CD4-positive, alpha-beta T cell treated with Interleukin-12 subunit alpha and Interleukin-12 subunit beta, for 1 hour (primary cell): ENCODE data around the gene MAP2.

Experiments
- DNase-seq: peaks from one replicate; pipeline ENCODE4 v3.0.0-alpha.2; 2020

Gene MAP2

DNA sequence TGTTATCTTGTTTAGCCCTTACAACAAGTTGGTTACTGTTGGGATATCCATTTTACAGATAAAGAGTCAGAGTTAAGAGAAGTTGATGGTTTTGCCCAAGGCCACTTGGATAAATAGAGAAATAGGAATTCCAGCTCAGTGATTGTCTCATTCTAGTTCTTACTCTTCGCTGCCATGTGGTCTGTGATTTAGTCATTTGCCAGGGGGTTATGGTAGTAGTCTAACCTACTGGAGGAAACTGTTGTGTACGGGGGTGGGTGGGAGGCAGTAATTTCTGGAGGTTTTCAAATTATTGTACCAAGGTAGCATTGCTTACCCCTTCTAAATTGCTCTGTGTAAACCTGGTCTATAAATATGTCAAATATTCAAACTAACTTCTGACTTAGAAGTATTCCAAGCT is 110.4 kb downstream of the MAP2 start:
- DNase-seq = no peak

DNA sequence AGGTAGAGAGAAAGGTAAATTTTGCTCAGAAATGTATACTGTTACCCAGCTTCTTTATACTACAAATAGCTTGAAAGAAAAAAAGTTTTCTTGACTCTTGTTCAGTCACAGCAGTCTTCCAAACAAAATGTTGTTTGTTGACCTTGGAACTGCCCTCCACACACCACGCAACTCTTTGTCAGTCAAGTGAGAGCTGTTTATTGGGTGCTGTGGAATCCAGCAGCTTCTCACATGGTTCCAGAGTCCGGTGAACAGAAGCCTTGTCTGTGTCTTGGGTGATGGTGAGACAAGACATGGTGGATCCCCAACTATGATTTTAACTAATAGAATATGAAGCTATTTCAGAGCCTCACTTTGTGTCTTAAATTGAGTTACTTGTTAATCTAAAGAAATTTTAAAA is 112.5 kb downstream of the MAP2 start:
- no peak for DNase-seq

DNA sequence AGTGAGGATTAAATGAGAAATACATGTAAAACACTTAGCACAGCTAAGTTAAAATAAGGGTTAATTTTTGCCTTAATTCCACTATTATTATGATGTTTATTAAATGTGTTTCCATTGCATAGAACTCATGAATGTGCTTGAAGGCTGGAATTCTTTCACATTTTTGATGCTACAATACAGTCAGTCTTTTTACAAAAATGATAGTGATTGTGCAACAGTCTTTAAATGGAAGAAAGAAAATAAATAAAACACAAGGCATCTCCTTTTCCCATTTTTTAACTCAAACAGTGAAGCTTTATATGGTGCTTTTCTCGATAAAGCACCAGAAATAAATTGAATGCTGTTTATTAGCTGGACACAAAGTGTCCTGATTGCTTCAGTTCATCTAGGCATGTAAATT is 123.9 kb downstream of the MAP2 start:
- DNase-seq = no peak

DNA sequence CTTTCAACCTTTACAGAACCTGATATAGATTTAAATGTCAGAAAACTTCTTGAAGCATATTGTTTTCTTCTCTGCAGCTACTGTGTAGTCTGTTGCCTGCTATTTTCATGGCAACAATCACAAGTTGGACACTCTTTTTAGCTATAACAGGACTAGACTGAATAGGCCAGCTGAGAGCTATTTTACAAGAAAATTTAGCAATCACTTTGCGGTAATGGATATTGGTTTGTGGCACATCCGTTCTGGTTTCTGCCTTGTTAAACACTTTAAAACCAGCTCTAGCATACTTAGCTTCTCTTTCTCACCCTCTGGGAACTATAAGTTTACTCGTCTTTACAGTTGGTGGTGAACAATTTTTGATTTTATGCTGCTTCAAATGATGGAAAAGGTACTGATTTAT is 125.7 kb downstream of the MAP2 start:
- DNase-seq = no peak

DNA sequence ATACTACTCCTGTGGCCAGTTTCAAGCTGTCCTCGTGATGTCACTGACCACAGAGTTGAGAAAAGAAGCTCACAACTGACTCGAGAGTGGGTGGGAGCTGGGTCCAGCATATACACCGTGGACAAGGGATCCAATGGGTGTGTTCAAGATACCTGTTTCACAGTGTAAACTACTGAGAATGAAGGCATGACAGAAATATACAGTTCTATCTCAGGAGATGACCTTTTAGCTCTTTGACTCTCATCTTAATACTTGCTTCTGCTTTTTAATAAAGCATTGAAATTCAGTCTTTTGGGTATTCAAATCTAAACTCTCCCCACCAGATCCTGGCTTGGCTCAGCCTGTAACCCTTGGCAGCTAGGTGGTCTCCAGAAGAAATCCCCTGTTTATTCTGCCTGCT is 130.1 kb downstream of the MAP2 start:
- no peak for DNase-seq

DNA sequence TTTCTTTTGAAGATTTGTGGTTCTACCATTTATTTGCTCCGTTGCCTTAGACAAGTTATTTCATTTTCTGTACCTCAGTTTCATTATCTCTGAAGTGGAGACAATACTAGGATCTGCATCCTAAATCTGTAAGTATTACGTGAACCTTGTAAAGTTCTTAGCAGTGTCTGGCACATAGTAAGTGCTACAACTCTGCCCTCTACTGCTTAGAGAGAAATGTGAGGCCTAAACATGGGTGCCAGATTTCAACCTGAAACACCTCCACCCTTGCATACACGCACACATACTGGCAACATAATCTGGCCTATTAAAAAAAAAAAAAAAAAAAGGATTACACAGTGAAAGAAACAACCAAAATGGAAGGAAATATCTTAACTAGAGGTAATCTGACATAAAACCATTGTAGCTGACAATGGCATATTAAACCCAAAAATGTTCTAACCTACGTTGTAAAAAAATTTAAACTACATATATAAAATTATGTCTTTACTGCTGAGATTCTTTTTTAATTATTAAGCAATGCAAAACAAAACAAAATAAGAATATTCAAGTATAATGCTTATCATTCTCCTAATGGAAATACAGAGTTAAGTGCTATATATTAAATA is 132.6 kb downstream of the MAP2 start:
- DNase-seq = no peak

DNA sequence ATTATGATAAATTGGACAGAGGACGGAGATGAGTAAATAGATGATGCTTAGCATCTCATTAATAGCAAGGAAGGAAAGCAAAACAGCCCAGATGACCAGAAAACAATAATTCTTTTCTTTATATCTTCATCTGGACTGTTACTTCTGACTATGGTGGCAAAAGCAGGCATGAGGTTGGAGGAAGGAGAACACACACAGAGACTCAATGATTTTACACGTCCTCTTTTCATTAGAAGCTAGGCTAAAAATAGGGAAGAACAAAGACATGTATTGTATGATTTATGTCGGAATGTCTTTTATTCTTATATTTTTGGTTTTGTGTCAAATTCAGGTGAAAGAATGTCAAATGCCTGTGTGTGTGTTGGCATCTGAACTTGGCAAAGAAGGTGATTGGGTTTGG is 137.1 kb downstream of the MAP2 start:
- DNase-seq = no peak

DNA sequence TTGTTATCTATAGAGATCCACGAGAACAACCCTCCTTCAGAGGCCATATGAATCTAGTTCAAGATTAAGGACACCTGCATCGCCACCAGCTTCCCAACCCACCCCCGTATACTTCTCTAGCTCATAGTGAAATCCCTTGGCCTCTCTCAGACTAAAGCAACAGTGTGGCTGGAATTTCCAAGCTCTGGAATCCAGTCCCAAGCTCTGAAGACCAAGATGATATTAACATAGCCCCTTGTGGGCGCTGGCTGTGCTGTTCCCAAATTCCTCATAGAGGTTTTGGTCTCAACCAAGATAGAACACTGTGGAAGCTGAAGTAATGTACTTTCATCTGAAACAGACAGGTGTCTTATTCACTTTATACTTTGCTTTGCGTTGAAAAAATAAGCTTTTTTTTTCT is 139.6 kb downstream of the MAP2 start:
- DNase-seq = no peak

DNA sequence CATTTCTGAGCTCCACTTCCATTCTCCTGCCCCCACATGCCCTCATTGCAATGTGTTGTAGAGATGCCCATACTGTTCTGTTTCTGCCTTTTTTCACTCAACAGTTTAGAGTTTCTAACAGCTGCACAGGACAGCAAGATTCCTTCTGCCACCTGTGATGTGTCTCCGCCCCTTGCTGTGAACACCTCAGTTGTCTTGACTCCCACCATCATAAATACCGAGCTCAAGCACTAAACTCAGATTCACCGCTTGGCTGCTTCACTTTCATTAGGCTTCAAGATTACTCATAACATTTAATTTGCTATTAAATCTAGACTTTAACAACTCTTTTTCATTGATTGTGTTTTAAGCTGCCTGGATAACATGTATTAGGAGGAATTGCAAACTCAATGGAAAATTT is 141.0 kb downstream of the MAP2 start:
- DNase-seq = no peak

DNA sequence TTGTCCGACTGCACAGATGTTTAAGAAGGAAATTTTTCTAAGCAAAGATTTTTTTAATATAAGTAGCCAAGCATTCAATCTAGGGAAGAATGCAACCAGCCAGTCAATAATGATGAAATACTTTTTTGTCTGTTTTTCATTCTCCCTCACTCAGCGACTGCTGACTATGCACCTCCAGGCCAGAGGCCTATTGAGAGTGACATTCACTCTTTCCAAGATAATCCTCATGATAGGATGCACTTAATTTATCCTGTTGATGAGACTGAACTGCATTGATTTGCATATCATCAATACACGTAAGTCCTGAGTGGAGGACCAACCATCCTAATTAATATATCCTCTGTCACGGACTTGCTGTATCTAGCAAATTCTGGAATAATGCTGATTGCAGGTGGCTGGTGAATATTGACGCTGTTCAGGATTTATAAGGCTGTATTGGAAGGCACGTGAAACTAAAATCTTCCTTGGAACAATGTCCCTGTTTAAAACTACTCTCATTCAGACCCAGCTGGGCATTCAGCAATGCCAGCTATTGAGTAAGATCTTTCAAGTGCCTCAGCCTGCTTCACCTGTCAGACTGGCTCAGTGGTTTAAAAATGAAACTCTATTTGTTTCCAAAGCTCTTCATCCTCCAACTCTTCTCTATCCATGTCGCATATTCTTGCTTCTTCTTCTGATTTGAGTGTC is 142.2 kb downstream of the MAP2 start:
- DNase-seq = no peak

DNA sequence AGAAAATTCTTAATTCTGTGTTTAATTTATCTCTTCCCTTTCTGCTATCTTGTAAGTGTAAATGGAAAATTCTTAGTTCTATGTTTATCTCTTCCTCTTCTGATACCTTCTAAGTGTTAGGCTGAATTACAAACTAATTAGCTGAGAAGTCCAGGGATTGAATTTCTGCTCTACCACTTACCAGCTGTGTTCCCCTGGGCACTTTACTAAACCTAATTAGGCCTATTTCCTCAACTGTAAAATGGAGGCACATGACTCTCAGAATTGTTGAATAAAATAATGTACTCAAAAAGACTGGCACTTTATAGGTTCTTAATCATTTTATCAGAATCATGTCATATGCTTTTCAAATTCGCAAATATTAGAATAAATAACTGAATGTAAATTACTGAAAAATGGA is 146.3 kb downstream of the MAP2 start:
- DNase-seq = no peak

DNA sequence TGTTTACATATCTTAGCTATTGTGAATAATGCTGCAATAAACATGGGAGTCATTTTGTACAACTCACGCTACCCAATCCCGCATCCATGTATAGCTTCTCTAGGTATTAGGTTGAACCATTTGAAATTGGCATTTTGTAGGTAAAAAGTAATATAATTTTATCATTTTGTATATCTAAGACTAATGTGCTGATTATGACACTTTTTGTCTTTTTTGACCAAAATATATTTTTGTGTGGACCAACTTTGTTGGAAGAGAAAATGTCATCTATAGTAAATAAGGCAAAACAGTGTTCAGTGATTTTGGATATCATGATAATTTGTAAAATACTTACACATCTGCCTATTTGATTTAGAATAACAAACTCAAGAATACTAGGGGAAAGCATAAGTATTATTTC is 150.7 kb downstream of the MAP2 start:
- no peak for DNase-seq

DNA sequence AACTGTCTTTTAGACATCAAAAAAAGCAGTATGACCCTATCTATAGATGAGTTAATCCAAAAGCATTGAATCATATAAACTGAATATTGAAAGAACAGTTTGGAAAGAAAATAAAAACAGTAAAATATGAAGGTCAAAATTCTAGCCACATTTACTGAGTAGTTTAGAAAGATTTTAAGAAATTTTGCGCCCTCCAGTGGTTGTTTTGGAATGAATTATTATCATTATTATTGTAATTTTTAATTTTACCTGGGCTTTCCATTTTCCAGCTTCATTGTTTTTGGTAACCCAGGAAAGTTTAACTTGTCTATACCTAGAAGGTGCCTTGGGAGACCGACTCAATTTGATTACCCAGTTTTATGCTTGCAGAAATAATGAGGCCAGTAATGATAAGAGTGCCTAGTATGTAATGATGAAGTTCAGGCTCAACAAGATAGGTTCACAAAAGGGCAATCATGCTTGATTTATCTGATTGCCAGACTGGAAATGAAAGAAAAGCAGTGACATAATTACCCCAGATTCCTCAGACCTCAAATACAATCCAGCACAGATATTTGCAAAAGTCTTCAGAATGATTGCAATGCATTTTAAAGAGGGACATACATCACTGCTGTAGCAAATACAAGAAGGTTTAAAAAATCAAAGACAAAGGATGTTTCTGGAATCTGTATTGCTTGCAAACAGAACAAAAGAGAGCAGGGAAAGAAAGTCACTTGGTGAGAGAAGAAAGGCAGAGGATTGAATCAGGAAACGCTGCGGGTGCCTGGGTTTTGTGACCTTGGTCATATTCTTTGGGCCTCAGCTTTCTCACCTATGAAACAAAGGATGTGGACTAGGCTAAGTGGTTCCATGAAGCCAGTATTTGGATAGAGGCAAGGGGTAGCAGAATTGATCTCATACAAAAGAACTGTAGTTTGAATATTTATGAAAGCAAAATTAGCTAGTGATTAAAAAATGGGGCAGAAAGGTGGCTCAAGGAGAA is 153.8 kb downstream of the MAP2 start:
- DNase-seq = no peak

DNA sequence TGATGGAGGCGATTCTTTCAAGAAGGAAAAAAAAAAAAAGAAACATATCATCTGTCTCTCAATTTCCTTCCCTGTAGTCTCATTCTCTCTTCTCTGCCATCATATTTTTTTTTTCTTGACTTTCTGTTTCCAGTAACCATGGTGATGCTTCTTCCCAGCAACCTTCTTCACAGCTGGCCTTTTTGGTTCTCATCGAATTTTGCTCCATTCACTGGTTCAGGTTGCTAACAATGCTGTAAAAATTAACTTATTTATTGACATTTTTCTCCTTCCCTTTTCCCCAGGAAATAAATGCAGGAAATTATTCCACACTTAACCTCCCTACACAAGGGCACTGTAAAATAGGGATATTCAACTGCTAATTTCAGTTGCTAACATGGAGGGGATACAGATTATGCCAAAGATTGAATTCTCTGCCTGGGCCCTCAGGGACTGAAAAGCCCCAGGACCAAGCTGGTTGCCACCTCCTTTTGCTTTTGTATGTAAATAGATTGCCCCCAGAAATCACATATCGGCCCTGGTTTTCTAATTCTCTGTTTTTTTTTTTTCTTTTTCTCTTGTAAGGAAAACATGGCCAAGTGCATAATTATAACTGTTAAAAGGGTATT is 154.7 kb downstream of the MAP2 start:
- DNase-seq = no peak

DNA sequence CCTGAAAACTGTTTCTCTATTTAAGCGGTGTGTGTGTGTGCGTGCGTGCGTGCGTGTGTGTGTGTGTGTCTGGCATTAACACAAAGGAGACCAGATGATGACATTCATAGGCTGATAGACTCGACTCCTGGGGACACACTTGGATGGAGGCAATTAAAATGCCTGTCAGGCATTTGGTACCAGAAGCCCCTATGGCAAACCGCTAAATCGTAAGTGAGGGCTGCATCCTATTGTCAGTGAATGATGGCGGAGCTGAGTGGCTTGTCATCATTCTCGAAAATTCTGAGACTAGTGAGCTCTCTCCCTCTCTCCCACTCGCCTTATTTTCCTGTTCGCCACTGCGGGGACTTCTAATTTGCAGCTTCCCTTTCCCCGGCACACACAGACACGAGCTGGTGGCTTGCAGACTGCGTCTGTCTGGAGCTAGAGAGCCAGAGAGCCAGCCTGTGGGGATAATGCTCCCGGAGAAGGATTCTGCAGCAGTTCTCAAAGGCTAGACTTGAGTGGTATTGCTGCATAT is 155.4 kb downstream of the MAP2 start:
- DNase-seq = no peak

DNA sequence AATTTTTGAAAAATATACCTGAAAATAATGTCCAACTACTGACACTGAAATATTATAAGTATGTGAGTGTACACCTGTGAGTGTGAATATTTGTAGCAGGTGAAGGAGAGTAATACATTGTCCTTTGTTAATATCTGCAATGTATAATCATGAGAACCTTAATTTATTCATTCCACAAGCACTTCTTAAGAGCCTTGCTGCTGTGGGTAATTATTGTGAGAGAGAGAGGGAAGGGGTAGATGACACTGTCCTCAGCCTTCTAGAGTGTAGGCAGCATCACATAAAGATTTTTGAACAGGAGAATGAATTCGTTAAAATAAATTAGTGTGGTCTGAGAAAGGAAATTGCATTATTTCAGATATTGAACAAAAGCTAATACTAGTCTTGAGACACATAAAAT is 157.2 kb downstream of the MAP2 start:
- no peak for DNase-seq

DNA sequence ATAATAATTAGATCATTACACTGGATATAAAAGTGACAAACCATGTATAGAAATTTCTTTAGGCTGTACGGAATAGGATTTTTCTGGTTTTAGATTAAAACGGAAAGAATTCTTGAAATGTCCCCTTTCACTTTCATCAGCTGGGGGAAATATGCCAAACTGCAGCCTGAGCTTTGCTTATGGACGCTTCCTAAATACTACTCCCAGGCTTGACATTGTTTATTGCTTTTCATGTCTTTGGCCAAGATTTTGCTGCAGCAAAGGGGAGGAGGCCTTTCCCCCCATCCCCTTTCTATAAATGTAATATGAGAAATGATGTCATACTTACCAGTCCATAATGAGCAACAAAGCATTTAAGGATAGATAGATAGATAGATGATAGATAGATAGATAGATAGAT is 158.4 kb downstream of the MAP2 start:
- no peak for DNase-seq

DNA sequence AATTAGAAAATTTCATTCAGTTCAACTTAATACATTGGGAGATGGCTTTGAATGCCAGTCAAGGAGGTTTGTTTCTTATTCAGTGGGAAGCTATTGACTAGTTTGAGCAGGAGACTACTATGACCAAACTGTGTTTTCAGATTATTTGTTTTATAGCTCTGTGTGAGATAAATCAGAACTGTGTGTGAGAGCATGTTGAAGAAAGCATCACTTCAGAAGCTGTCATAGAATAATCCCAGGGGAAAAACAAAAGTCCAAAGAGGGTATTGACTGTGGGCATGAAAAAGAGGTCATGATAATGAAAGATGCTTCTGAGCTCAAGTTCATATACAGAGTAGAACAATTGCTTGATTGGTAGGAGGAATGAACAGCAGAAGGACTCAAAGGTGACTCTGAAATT is 160.6 kb downstream of the MAP2 start:
- DNase-seq = no peak

DNA sequence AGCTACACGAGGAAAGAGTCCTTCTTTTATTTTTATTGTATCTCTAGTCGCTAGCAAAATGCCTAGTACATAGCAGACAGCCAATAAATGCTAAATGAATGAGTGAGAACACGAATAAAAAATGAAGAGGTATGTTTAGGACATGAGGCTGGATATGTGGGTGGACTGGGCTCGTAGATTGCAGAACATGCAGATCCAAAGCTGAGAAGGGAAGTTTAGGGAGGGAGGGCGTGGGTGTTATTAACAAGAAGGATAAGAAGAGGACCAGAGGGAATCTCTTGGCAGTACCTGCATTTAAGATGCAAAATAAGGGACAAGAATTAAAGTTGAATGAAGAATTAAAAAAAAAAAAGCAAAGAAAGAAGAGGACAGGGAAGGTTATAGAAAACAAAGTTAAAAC is 161.1 kb downstream of the MAP2 start:
- no peak for DNase-seq

DNA sequence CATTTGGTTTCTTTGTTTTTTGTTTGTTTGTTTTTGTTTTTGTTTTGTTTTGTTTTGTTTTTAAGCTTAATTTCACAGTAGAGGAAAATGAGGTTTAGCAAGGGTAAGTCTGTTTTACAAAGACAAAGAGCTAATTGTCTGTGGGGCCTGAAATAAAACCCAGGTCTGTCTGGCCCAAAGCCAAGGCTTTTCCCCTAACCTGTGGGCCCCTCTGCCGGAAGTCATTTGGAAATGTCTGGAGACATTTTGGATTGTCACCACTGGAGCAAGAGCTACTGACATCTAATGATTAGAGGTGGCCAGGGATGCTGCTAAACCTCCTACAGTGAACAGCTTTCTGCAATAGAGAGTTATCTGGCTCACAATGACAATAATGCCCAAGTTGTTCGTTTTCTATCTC is 167.2 kb downstream of the MAP2 start:
- no peak for DNase-seq

DNA sequence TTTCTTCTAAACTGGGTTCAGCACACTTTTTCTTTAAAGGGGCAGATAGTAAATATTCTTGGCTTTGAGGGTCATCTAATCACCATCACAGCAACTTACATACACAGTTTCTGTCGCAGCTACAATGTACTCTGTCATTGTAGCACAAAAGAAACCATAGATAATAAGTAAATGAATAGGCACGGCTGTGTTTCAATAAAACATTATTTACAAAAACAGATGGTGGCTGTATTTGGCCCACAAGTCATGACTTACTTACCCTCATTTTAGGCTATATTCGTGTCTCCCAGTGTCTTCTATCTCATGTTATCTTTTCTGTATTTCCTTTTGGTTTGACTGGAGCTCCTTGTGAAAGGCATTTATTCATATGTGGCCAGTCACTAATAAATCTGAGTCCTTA is 168.3 kb downstream of the MAP2 start:
- no peak for DNase-seq

DNA sequence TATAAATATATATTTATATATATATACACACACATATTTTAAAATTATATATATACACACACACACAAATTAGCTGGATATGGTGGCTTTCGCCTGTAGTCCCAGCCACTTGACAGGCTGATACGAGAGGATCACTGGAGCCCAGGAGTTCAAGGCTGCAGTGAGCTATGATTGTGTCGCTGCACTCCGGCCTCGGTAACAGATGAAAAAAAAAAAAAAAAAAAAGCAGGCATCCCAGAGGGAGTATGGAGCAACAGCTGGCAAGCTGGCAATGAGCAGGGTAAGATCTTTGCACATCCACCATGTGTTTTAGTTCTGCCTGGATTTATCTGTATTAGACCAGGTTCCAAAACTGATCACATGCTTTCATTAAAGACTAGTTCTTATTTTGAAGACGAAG is 170.1 kb downstream of the MAP2 start:
- no peak for DNase-seq

DNA sequence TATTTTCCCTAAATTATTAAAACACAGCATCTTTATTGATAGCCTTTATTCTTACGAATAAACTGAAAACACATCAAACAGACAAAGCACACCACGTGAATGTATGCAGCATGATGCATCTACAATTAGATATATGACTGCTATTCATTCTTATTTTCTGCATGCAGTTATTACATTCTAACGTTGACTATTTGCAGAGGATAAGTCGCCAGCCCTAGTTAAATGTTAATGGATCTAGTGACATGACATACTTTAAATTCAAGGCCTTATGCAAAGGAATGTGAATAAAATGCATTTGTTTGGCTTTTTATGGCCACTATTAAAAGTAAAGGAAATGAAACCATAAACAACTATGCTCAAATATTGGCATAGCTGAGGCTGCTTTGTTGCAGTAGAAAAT is 172.4 kb downstream of the MAP2 start:
- DNase-seq = no peak
